Measurements from ENCODE around the gene NOS2. TPM values are rescaled to one million over a fixed set of nuclear protein-coding genes. Genes with fewer than 3 reads are reported as not detected.

Gene NOS2
- total RNA-seq, 1 donor from 2014 or later, result 0.25 TPM

GRCh38 chr17:27802962-27803680 lies 2.8 kb upstream of the NOS2 start:
- no peaks in the 10 kb centered on the region for H3K9me3 Mint-ChIP-seq (ENCODE audit: unreplicated experiment)
- no peak for DNase-seq
- H3K4me3 Mint-ChIP-seq (ENCODE audit: unreplicated experiment), result no peak overlapping the region
- no peaks in the 10 kb centered on the region for H3K4me1 Mint-ChIP-seq (ENCODE audit: low read depth, unreplicated experiment)
- H3K27me3 Mint-ChIP-seq (ENCODE audit: unreplicated experiment), result no peaks in the 10 kb centered on the region
- H3K27ac Mint-ChIP-seq (ENCODE audit: unreplicated experiment), result no peak overlapping the region
- TF ChIP-seq CTCF (IDR thresholded peaks at IDR 0.05; ENCODE audit: partially characterized antibody, unreplicated experiment), result no peak
- H3K36me3 Mint-ChIP-seq (ENCODE audit: unreplicated experiment), result no peaks in the 10 kb centered on the region

GRCh38 chr17:27802033-27802432 lies 1.7 kb upstream of the NOS2 start:
- Mint-ChIP-seq H3K9me3 (ENCODE audit: unreplicated experiment) (no peaks in the 10 kb centered on the region), H3K27ac (ENCODE audit: unreplicated experiment) (no peak overlapping the region), H3K4me3 (ENCODE audit: unreplicated experiment) (no peak overlapping the region), H3K4me1 (ENCODE audit: low read depth, unreplicated experiment) (no peaks in the 10 kb centered on the region), H3K36me3 (ENCODE audit: unreplicated experiment) (no peaks in the 10 kb centered on the region), H3K27me3 (ENCODE audit: unreplicated experiment) (peaks cover 2% of the 10 kb centered on the region)
- no peak for DNase-seq
- TF ChIP-seq CTCF (IDR thresholded peaks at IDR 0.05; ENCODE audit: partially characterized antibody, unreplicated experiment), result no peak

GRCh38 chr17:27798376-27798775 lies 2.0 kb downstream of the NOS2 start:
- no peak for TF ChIP-seq CTCF (IDR thresholded peaks at IDR 0.05; ENCODE audit: partially characterized antibody, unreplicated experiment)

GRCh38 chr17:27797390-27798091 lies 2.8 kb downstream of the NOS2 start:
- H3K4me1 Mint-ChIP-seq (ENCODE audit: low read depth, unreplicated experiment), result no peaks in the 10 kb centered on the region
- H3K4me3 Mint-ChIP-seq (ENCODE audit: unreplicated experiment), result no peak overlapping the region
- H3K36me3 Mint-ChIP-seq (ENCODE audit: unreplicated experiment), result no peaks in the 10 kb centered on the region
- TF ChIP-seq CTCF (IDR thresholded peaks at IDR 0.05; ENCODE audit: partially characterized antibody, unreplicated experiment), result no peak
- H3K9me3 Mint-ChIP-seq (ENCODE audit: unreplicated experiment), result no peaks in the 10 kb centered on the region
- H3K27ac Mint-ChIP-seq (ENCODE audit: unreplicated experiment), result no peak overlapping the region
- peaks cover 6% of the 10 kb centered on the region for H3K27me3 Mint-ChIP-seq (ENCODE audit: unreplicated experiment)
- DNase-seq, result no peak

More at GRCh38 chr17:27798376-27798775, 2.0 kb downstream of the NOS2 start:
- peaks cover 6% of the 10 kb centered on the region for H3K27me3 Mint-ChIP-seq (ENCODE audit: unreplicated experiment)
- no peaks in the 10 kb centered on the region for H3K9me3 Mint-ChIP-seq (ENCODE audit: unreplicated experiment)
- H3K36me3 Mint-ChIP-seq (ENCODE audit: unreplicated experiment), result no peaks in the 10 kb centered on the region
- no peak overlapping the region for H3K27ac Mint-ChIP-seq (ENCODE audit: unreplicated experiment)
- no peak overlapping the region for H3K4me3 Mint-ChIP-seq (ENCODE audit: unreplicated experiment)
- H3K4me1 Mint-ChIP-seq (ENCODE audit: low read depth, unreplicated experiment), result no peaks in the 10 kb centered on the region
- DNase-seq, result no peak

Measured in glutamatergic neuron (in vitro differentiated cells).